ENCODE measurements around the gene PEDS1. TPM values are rescaled to one million over a fixed set of nuclear protein-coding genes. Genes with fewer than 3 reads are reported as not detected.
"Not testable (repeated sequence)": the region's sequence is repeated elsewhere in the genome, so short reads cannot be mapped to it uniquely, and the experiment has no call there.

The PEDS1 gene
- total RNA-seq, result 30.3 to 32.3 TPM (median 30.3 TPM) in 3 replicates

- Mint-ChIP-seq H3K4me3 (peak within 1 kb of the TSS; percentile 83), H3K36me3 (no peaks in the 10 kb centered on the region), H3K4me1 (peaks cover 38% of the 10 kb centered on the region), H3K27me3 (ENCODE audit: low read depth) (no peaks in the 10 kb centered on the region), H3K27ac (peak within 1 kb of the TSS; percentile 91), H3K9me3 (no peaks in the 10 kb centered on the region)
- no peak for TF ChIP-seq CTCF (IDR thresholded peaks at IDR 0.05; ENCODE audit: unreplicated experiment)
- DNase-seq (ENCODE audit: low spot score in 2 of 2, unreplicated experiment in 2 of 2), result peak; percentile 80 to 88
Observed at GRCh38 chr20:50153500-50154377, at the start of gene PEDS1. TSS of gene PEDS1 (minus strand) at chr20:50153723. CDS start at chr20:50153637, 86 bp downstream.

GRCh38 chr20:50202677-50203076 is 49.2 kb upstream of the PEDS1 start:
- Mint-ChIP-seq H3K27me3 (ENCODE audit: low read depth) (no peaks in the 10 kb centered on the region), H3K36me3 (peaks cover 2% of the 10 kb centered on the region), H3K4me3 (no peak overlapping the region), H3K4me1 (peaks cover 3% of the 10 kb centered on the region), H3K27ac (no peak overlapping the region), H3K9me3 (peaks cover 28% of the 10 kb centered on the region)
- TF ChIP-seq CTCF (IDR thresholded peaks at IDR 0.05; ENCODE audit: unreplicated experiment), result no peak
- no peak for DNase-seq (ENCODE audit: low spot score in 2 of 2, unreplicated experiment in 2 of 2)

- H3K27ac Mint-ChIP-seq; H3K4me3 Mint-ChIP-seq; H3K36me3 Mint-ChIP-seq; H3K27me3 Mint-ChIP-seq (ENCODE audit: low read depth); DNase-seq (ENCODE audit: low spot score in 2 of 2, unreplicated experiment in 2 of 2); H3K4me1 Mint-ChIP-seq: not testable (repeated sequence)
- H3K9me3 Mint-ChIP-seq, result peaks cover 28% of the 10 kb centered on the region
Observed at GRCh38 chr20:50201710-50202109, 48.2 kb upstream of the PEDS1 start.

- DNase-seq (ENCODE audit: low spot score in 2 of 2, unreplicated experiment in 2 of 2), result no peak
Observed at GRCh38 chr20:50200482-50201104, 47.1 kb upstream of the PEDS1 start.

GRCh38 chr20:50199703-50200102 is 46.2 kb upstream of the PEDS1 start:
- Mint-ChIP-seq H3K4me1 (peaks cover 3% of the 10 kb centered on the region), H3K9me3 (peaks cover 28% of the 10 kb centered on the region), H3K27me3 (ENCODE audit: low read depth) (no peaks in the 10 kb centered on the region), H3K36me3 (peaks cover 2% of the 10 kb centered on the region), H3K27ac (no peak overlapping the region), H3K4me3 (no peak overlapping the region)
- no peak for TF ChIP-seq CTCF (IDR thresholded peaks at IDR 0.05; ENCODE audit: unreplicated experiment)
- DNase-seq (ENCODE audit: low spot score in 2 of 2, unreplicated experiment in 2 of 2), result no peak

More at GRCh38 chr20:50200482-50201104, 47.1 kb upstream of the PEDS1 start:
- TF ChIP-seq CTCF (IDR thresholded peaks at IDR 0.05; ENCODE audit: unreplicated experiment), result no peak
- Mint-ChIP-seq H3K27me3 (ENCODE audit: low read depth) (no peaks in the 10 kb centered on the region), H3K4me3 (no peak overlapping the region), H3K4me1 (peaks cover 3% of the 10 kb centered on the region), H3K9me3 (peaks cover 28% of the 10 kb centered on the region), H3K36me3 (peaks cover 2% of the 10 kb centered on the region), H3K27ac (no peak overlapping the region)

GRCh38 chr20:50198716-50199115 is 45.2 kb upstream of the PEDS1 start:
- TF ChIP-seq CTCF (IDR thresholded peaks at IDR 0.05; ENCODE audit: unreplicated experiment), result no peak
- DNase-seq (ENCODE audit: low spot score in 2 of 2, unreplicated experiment in 2 of 2), result no peak
- peaks cover 6% of the 10 kb centered on the region for H3K4me1 Mint-ChIP-seq
- H3K36me3 Mint-ChIP-seq, result peaks cover 2% of the 10 kb centered on the region
- no peak overlapping the region for H3K4me3 Mint-ChIP-seq
- no peak overlapping the region for H3K27ac Mint-ChIP-seq
- no peaks in the 10 kb centered on the region for H3K27me3 Mint-ChIP-seq (ENCODE audit: low read depth)
- peaks cover 21% of the 10 kb centered on the region for H3K9me3 Mint-ChIP-seq

Data from mesothelial cell of epicardium (in vitro differentiated cells).